DOHH2 (cell line): ENCODE data around the gene ANKMY1.

Source experiments
- CTCF ChIP-seq: fragments of 200-600 bp; sonication (generic); IDR thresholded peaks from one replicate; pipeline ENCODE4 v1.5.1; 2014; ENCODE audit warnings: antibody characterized with exemption, mild to moderate bottlenecking, low read depth, low read length; ENCODE audit not compliant: poor library complexity, severe bottlenecking
- EZH2phosphoT487 ChIP-seq: fragments of 200-600 bp; sonication (generic); IDR thresholded peaks from 2 replicates; pipeline ENCODE4 v1.6.1; 2017; ENCODE audit warnings: borderline replicate concordance, mild to moderate bottlenecking, antibody characterized with exemption, low read length, moderate library complexity, mixed read lengths

- no peak for TF ChIP-seq CTCF
- TF ChIP-seq EZH2phosphoT487, result no peak
Measured at GRCh38 chr2:240601831-240602160, 44.0 kb upstream of the ANKMY1 start.
